ENCODE data around the gene RAB1A.
A peak's percentile ranks its signal among the peaks of the same experiment; 100 is the strongest.
"Not testable (repeated sequence)": the region's sequence is repeated elsewhere in the genome, so short reads cannot be mapped to it uniquely, and the experiment has no call there.

Gene RAB1A

DNA sequence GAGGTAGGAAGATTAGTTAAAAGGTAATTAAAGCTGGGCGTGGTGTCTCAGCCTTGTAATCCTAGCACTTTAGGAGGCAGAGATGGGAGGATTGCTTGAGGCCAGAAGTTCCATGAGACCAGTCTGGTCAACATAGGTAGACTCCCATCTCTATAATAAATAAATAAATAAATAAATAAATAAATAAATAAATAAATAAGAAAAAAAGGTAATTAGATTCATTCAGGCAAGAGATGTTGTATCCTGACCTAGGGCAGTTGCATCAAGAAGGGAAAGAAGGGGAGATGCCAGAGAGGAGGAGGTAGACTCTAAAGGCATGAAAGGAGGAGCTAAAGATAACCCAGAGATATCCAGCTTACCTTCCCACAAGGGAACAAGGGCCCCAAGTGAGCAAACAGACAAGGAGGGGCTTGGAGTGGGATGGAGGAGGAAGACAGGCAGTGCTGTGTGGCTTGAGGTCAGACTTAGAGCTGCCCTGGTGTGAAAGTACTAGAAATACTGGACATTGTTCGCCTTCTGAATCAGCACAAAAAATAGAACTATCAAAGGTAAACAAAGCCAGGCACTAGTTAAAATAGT is 7.4 kb upstream of the RAB1A start:
- DNase-seq (ENCODE audit: low read depth in 2 of 3, low spot score in 2 of 3) = no peak

GRCh38 chr2:65136253-65136652 is 6.3 kb upstream of the RAB1A start:
- no peak for DNase-seq (ENCODE audit: low read depth in 2 of 3, low spot score in 2 of 3)

GRCh38 chr2:65134158-65134557 is 4.3 kb upstream of the RAB1A start:
- no peak for DNase-seq (ENCODE audit: low read depth in 2 of 3, low spot score in 2 of 3)

DNA sequence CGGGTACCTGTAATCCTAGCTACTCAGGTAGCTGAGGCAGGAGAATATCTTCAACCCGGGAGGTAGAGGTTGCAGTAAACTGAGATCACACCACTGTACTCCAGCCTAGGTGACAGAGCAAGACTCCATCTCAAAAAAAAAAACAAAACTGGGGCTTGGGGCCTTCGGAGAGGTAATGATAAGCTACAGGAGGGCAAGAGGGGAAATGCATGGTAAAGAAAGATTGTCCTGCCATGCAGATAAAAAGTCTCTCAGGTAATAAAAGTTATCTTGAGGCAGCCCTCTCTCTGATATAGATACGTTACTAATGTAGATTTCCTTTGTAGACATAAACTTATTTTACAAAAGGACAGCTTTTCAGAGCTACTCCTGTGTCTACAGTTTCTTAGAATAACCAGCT is 3.7 kb upstream of the RAB1A start:
- DNase-seq (ENCODE audit: low read depth in 2 of 3, low spot score in 2 of 3) = no peak

DNA sequence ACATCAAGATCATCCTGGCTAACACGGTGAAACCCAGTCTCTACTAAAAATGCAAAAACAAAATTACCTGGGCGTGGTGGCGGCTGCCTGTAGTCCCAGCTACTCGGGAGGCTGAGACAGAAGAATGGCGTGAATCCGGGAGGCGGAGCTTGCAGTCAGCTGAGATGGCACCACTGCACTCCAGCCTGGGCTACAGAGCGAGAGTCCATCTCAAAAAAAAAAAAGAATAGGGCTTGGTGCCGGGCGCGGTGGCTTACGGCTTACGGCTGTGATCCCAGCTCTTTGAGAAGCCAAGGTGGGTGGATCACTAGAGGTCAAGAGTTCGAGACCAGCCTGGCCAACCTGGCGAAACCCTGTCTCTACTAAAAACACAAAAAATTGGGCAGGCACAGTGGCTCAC is 3.0 kb upstream of the RAB1A start:
- not testable (repeated sequence) for DNase-seq (ENCODE audit: low read depth in 2 of 3, low spot score in 2 of 3)

DNA sequence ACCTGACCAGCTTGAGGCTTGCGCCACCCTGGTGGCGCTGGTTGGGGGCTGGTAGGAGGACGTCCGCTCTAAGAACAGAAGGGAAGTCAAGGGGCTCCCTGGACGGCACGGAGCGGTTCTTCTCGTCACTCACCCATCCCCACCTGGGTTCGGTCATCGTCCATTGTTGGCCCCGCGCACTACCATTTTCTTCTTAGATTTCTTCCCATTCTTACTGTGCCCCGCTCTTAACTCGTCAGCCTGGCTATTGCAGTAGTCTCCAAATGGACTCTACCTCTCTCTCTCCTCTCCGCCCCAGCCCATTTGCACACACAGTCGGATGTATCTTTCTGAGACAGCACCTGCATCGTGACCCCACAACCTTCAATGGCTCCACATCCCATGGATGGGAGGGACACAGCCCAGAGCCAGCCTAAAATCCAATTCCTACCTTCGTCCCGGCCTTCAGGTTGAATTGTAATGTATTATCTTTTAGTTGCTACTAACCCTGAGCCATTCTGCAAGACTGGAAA is 814 bp upstream of the RAB1A start:
- no peak for DNase-seq (ENCODE audit: low read depth in 2 of 3, low spot score in 2 of 3)

- DNase-seq (ENCODE audit: low read depth in 2 of 3, low spot score in 2 of 3) = peak; percentile 3 to 5 (median 4)
These were observed 550 bp downstream of the RAB1A start for GRCh38 chr2:65129286-65129825.

DNA sequence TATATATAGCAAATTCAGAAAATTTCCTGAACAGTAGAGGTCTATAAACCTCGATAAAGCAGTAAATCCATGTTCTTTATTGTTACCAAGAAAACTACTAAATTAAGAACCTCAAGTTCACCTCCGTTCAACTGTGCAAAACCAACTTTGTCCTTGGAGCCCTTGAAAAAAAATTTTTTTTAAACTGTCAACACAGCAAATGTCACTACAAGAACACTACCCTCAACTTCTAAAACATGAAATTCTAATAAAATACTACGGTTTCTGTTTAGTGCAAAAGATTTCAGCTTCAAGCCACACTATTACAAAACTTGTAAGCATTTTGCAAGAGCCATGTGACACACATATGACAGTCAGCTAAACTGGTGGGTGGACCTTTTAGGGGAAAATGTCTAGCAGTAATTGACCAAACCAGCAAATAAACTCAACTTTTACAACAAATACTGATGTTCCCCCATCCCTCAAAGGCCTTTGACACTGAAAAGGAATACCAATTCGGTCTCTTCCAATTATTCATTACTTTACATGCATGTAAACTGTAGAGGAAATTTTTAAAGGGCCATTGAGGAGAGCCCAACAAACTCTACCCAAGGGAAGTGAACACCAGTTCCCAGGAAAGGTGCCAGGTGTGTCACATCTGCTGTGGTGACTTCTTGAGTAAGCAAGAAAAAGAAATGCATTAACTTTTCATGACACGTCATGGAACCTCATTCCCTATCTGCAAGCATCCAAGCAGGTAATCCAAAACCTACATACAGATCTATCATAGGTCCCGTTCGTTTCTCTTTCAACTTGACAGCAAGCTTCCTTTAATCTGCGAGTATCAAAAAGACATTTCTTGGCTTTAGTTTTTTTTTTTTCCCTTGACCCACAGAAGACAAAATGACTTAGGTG is 1.4 kb downstream of the RAB1A start:
- no peak for DNase-seq (ENCODE audit: low read depth in 2 of 3, low spot score in 2 of 3)

- DNase-seq (ENCODE audit: low read depth in 2 of 3, low spot score in 2 of 3) = not testable (repeated sequence)
These were observed 4.4 kb downstream of the RAB1A start for GRCh38 chr2:65125457-65125856.

- DNase-seq (ENCODE audit: low read depth in 2 of 3, low spot score in 2 of 3) = no peak
These were observed 7.6 kb downstream of the RAB1A start for GRCh38 chr2:65122313-65122712.

DNA sequence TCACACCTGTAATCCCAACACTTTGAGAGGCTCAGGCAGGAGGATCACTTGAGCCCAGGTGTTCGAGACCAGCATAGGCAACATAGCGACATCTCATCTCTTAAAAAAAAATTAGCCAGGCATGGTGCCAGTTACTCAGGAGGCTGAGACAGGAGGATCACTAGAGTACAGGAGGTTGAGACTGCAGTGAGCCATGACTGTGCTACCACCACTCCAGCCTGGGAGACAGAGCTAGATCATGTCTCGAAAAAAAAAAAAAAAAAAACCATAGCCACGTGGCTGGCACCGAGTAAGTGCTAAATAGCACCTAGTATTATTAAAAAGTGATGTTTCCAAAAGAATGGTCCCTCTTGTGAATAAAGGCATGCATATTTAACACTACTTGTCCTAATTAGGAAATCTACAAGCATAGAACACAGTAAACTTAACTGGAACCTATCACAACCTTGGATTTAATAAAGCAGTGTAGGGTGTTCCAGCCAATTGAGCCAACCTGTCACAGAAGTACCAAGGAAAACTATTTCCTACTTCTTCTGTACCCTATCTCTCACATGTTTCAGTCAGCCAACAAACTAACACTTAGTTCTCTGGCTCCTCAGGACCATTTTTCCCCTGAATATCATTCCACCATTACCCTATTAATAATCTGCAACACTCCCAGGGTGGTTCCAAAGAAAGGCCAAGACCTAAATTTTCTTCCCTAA is 8.8 kb downstream of the RAB1A start:
- DNase-seq (ENCODE audit: low read depth in 2 of 3, low spot score in 2 of 3) = no peak

GRCh38 chr2:65116645-65117044 is 13.3 kb downstream of the RAB1A start:
- no peak for DNase-seq (ENCODE audit: low read depth in 2 of 3, low spot score in 2 of 3)

- DNase-seq (ENCODE audit: low read depth in 2 of 3, low spot score in 2 of 3) = no peak
These were observed 15.0 kb downstream of the RAB1A start for GRCh38 chr2:65114921-65115320.

DNA sequence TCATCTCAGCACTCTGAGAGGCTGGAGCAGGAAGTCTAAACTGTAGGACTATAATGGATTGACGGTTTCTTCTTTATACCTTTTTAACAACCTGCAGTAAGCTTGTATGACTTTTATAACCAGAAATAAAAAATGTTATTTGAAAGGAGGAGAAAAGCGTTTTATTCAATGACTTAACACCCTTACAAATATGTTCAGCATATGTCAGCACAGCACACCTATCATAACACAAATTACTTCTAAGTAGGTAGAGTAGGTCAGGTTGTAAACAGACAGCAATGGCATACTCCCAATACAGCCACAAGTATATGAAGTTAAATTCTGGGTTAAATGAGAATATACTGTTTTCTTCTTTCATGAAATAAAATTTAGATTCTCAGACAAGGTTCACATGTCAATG is 16.1 kb downstream of the RAB1A start:
- DNase-seq (ENCODE audit: low read depth in 2 of 3, low spot score in 2 of 3) = no peak

DNA sequence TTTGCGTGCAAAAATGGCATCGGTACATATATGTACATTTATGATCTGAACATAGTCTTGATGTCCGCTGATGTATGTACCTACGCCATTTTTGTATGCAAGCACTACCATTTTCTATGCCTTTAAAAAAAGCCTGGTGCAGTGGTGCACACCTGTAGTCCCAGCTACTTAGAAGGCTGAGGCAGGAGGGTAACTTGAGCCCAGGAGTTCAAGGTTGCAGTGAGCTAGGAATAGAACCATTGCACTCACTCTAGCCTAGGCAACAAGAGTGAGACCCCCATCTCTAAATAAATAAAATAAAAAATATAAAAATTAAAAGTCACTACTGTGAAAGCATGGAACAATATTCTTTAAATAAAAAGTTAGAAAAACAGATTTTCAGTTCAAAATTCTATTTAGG is 16.7 kb downstream of the RAB1A start:
- no peak for DNase-seq (ENCODE audit: low read depth in 2 of 3, low spot score in 2 of 3)

DNA sequence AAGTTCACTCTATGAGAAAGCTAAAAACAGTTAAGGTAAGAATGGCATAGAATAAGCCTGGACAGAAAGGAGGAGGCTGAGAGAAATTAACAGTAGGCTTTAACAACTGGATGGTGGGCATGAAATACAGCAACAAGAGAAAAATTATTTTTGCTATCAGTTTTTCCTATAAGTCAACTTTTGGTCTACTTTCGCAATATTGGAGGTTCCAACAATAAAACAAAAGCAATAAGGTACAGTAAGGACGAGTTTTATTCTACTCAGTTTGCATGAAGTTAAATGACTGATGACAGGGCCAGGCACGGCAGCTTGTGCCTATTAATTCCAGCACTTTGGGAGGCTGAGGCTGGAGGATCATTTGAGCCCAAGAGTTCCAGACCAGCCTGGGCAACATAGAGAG is 17.3 kb downstream of the RAB1A start:
- DNase-seq (ENCODE audit: low read depth in 2 of 3, low spot score in 2 of 3) = no peak

GRCh38 chr2:65108780-65109179 is 21.1 kb downstream of the RAB1A start:
- DNase-seq (ENCODE audit: low read depth in 2 of 3, low spot score in 2 of 3) = no peak

- no peak for DNase-seq (ENCODE audit: low read depth in 2 of 3, low spot score in 2 of 3)
These were observed 22.4 kb downstream of the RAB1A start for GRCh38 chr2:65107530-65107929.

GRCh38 chr2:65103013-65103715 is 26.7 kb downstream of the RAB1A start:
- DNase-seq (ENCODE audit: low read depth in 2 of 3, low spot score in 2 of 3) = no peak

GRCh38 chr2:65101071-65101470 is 28.8 kb downstream of the RAB1A start:
- no peak for DNase-seq (ENCODE audit: low read depth in 2 of 3, low spot score in 2 of 3)

DNA sequence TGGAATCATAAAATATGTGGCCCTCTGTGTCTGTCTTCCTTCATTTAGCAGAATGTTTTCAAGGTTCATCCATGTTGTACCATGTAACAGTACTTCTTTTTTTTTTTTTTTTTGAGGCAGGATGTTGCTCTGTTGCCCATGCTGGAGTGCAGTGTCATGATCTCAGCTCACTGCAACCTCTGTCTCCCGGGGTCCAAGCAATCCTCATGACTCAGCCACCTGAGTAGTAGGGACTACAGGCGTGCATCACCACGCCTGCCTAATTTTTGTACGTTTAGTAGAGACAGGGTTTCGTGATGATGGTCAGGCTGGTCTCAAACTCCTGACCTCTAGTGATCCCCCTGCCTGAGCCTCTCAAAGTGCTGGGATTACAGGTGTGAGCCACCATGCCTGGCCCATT is 31.2 kb downstream of the RAB1A start:
- DNase-seq (ENCODE audit: low read depth in 2 of 3, low spot score in 2 of 3) = no peak

Data from activated CD8-positive, alpha-beta memory T cell treated with anti-CD3 and anti-CD28 coated beads for 48 hours (primary cell).